ENCODE data around the gene TENT5C.

DNA sequence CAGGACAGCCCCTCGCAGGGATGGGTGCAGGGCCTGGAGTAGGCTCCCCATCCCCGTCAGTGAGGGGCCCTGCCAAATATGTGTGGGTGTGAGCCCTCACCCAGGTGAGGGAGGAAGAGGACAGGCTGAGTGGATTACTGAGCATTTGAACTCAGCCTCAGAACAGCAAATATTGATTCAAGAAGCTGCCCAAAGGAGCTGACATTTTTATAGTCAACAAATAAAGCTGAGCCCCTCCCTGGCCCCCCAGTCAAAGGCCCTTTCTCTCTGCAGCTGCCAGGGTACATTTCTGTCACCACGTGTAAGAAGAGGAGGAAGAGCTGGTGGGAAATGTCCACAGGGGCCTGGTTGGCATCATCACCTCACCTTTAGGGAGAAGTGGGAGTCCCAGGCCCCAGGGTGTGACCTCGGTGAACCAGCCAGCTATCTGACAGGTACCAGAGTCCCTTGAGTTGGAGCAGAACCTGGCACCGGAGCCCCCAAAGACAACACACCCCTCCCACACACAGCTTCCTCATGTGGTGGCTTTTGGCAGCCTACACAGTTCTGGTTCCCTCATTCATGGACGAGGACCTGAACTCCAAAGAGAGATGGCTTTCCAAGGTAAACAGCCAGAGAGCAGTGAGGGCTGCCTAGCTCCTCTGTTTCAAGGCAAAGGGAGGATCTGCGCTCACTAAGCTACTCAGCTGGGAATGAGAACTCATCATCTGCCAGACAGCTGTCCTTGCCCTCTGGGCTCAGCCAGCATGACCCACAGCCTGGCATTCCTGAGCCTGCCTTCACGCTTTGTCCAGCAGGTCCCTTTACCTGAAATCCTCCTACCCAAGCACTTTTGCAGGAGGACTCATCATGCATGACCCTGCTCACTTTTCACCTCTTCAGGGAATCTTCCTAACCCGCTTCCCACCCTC is 43.0 kb upstream of the TENT5C start:
- TF ChIP-seq, protein P1, sequence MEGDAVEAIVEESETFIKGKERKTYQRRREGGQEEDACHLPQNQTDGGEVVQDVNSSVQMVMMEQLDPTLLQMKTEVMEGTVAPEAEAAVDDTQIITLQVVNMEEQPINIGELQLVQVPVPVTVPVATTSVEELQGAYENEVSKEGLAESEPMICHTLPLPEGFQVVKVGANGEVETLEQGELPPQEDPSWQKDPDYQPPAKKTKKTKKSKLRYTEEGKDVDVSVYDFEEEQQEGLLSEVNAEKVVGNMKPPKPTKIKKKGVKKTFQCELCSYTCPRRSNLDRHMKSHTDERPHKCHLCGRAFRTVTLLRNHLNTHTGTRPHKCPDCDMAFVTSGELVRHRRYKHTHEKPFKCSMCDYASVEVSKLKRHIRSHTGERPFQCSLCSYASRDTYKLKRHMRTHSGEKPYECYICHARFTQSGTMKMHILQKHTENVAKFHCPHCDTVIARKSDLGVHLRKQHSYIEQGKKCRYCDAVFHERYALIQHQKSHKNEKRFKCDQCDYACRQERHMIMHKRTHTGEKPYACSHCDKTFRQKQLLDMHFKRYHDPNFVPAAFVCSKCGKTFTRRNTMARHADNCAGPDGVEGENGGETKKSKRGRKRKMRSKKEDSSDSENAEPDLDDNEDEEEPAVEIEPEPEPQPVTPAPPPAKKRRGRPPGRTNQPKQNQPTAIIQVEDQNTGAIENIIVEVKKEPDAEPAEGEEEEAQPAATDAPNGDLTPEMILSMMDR (IDR thresholded peaks at IDR 0.05), result no peak
- TF ChIP-seq POLR2A (IDR thresholded peaks at IDR 0.05), result no peak
